ENCODE measurements around the gene SUPT7L.
"Not testable (repeated sequence)": the region's sequence is repeated elsewhere in the genome, so short reads cannot be mapped to it uniquely, and the experiment has no call there.

The SUPT7L gene

GRCh38 chr2:27685577-27685976 is 22.2 kb upstream of the SUPT7L start:
- no peak for DNase-seq (ENCODE audit: extremely low read depth in 1 of 2, low read depth in 1 of 2)

GRCh38 chr2:27685006-27685405 is 21.6 kb upstream of the SUPT7L start:
- not testable (repeated sequence) for DNase-seq (ENCODE audit: extremely low read depth in 1 of 2, low read depth in 1 of 2)

DNA sequence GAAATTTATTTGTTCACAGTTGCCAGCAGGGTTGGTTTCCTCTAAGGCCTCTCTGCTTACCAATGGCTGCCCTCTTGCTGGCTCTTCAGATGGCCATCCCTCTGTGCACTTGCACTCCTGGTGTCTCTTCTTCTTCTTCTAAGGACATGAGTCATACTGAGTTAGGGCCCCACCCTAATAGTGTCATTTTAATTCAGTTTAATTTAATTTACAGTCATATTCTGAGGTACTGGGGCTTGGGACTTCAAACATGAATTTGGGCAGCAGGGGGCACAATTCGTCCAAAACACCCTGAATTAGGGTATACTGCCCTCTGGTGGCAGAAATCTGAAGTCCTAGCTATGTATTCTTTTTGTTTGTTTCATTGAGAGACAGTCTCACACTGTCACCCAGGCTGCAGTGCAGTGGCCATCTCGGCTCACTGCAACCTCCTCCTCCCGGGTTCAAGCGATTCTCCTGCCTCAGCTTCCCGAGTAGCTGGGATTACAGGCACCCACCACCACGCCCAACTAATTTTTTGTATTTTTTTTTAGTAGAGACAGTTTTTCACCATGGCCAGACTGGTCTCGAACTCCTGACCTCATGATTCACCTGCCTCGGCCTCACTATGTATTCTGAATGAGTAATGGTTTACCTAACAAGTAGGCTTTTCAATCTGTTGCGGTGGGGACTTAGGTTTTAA is 20.1 kb upstream of the SUPT7L start:
- peak; percentile 64 to 80 for DNase-seq (ENCODE audit: extremely low read depth in 1 of 2, low read depth in 1 of 2)

GRCh38 chr2:27682334-27682771 is 18.9 kb upstream of the SUPT7L start:
- not testable (repeated sequence) for DNase-seq (ENCODE audit: extremely low read depth in 1 of 2, low read depth in 1 of 2)

DNA sequence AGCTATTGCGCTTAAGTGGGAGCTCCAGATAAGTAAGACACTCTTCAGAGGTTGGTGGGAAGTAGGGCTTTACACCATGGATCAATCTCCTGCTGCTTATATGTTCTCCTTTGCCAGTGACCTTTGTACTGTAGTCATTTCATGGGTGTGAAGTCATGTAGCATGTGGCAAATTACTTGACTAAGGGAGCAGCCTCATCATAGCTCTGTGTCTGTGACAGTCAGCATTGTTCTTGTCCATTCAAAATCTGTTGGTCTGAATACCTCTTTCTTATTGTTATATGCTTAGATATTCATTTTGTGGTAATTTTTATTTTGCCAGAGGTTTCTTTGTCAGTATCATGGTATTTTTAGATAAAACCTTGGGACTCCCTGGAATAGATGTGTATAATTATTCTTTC is 18.4 kb upstream of the SUPT7L start:
- no peak for DNase-seq (ENCODE audit: extremely low read depth in 1 of 2, low read depth in 1 of 2)

DNA sequence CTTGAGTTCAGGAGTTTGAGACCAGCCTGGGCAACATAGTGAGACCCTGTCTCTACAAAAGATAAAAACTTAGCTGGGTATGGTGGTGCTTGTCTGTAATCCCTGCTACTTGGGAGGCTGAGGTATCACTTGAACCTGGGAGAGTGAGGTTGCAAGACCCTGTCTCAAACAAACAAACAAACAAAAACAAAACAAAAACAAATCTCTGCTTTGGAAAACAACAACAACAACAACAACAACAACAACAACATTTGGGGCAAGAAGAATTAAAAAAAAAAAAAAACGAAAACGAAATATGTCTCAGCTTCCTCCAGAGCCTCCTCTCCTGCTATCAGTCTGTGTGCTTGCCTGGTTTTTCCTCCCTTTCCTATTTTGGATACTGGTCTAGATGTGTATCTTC is 17.2 kb upstream of the SUPT7L start:
- no peak for DNase-seq (ENCODE audit: extremely low read depth in 1 of 2, low read depth in 1 of 2)

DNA sequence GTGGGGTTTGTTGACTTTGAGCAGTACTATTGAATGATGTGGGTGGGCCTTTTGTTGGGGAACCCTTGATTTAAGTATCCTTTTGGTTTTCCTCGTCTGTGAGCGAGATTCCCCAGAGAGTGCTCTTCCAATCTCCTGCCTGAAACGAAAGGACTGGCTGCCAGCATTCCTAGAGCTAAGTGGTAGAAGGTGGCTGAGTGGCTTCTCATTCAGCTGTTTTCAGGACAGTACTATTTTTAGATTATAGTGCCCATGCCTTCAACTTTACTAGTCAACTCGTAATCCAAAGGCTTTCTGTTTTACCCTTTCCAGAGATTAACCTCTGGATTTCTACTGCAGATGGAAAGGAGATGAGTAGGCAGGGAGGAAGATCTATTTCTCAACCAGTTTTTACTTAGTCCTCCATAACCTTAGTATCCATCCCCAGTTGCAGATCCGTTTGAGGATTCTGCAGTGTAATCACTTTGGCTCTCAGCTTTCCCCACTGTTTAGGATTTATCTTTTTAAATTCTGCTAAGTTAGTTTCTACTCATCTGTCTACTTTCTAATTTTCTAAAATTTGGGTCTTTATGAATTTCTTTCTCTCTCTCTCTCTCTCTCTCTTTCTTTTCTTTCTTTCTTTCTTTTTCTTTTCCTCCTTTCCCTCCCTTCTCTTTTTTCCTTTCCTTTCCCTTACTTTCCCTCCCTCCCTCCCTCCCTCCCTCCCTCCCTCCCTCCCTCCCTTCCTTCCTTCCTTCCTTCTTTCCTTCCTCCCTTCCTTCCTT is 9.5 kb upstream of the SUPT7L start:
- DNase-seq (ENCODE audit: extremely low read depth in 1 of 2, low read depth in 1 of 2) = no peak

- no peak for DNase-seq (ENCODE audit: extremely low read depth in 1 of 2, low read depth in 1 of 2)
Observed at GRCh38 chr2:27671235-27671634, 7.8 kb upstream of the SUPT7L start.

DNA sequence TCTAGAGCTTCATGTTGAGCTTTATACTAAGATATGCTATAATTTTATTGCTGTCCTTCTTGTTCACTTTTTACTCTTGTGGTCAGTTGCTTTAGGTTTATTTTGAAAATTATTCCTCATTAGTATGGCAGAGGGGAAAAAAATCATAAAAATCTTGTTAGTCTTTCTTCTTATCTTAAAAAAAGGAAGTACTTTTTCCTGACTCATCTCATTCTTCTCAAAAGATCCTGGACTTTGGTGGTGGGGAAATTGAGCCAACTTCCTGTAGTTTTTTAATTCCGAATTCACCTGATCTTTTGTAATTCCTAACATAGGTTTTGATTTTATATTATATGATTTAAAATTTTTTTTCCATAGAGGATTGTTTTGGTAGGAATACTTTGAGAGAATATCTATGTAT is 4.0 kb upstream of the SUPT7L start:
- DNase-seq (ENCODE audit: extremely low read depth in 1 of 2, low read depth in 1 of 2) = no peak

DNA sequence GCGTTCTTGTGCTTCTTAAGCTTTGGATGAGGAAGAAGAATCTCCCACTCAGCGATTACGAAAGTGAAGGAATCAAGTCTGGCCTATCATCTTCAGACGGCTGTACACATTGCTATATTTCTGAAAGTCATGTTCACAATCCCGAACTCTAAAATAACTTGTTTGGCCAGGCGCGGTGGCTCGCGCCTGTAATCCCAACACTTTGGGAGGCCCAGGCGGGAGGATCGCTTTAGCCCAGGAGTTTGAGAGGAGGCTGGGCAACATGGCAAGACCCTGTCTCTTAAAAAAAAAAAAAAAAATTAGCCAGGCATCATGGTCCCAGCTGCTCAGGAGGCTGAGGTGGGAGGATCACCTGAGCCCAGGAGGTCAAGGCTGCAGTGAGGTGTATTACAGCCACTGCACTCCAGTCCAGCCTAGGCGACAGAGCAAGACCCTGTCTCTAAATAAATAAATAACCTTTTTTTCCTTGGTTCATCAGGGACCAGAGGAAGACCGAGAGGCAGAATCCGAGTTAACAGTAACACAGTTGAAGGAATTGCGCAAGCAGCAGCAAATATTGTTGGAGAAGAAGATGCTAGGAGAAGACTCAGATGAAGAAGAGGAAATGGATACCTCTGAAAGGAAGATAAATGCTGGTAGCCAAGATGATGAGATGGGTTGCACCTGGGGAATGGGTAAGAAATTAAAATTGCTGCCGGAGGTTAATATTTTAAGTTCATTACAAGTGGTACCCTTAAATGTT is 1.4 kb upstream of the SUPT7L start:
- no peak for DNase-seq (ENCODE audit: extremely low read depth in 1 of 2, low read depth in 1 of 2)

DNA sequence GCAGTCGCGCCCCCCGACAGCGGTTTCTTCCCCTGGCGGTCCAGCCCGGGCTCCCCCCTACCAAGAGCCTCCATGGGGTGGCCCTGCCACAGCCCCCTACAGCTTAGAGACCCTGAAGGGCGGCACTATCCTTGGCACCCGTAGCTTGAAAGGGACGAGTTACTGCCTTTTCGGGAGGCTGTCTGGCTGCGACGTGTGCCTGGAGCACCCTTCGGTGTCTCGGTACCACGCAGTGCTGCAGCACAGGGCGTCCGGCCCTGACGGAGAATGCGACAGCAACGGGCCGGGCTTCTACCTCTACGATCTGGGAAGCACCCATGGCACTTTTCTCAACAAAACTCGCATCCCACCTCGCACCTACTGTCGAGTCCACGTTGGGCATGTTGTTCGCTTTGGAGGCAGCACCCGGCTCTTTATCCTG is 750 bp upstream of the SUPT7L start:
- DNase-seq (ENCODE audit: extremely low read depth in 1 of 2, low read depth in 1 of 2) = no peak

GRCh38 chr2:27661371-27661770 is 2.0 kb downstream of the SUPT7L start:
- DNase-seq (ENCODE audit: extremely low read depth in 1 of 2, low read depth in 1 of 2) = no peak

DNA sequence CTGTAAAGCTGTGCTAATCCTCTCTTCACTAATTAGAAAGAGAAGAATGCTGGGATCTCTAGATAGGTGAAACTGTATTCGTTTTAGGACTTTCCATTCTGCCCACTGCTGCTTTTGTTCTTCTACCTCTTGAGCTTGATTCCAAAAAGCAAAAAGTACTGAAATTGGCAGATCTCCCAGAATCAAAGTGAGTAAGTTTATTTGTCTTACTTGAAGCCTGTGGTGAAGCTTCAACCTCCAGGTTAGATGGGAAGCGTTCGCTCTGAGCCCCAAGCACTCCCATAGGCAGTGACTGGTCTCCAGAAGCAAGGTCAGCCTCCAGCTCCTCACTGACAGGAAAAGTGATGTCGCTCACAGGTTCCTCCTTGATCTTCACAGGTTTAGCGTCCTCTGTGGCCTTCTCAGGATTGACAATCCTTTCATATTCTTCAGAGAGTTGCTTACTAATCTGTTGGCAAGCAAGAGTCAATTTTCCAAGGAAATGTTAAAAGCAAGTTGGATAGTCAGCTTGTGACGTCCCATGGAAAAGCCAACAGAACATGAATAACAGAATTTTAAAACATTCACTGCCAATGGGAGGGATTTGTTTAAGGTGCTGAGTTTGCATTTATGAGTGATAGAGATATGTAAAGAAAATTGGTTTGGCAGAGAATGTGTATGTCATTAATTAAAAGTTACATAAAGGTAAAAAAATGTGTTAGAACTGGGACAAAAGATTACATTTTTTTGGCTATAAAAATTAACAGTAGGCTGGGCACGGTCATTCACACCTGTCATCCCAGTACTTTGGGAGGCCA is 8.1 kb downstream of the SUPT7L start:
- no peak for DNase-seq (ENCODE audit: extremely low read depth in 1 of 2, low read depth in 1 of 2)

- DNase-seq (ENCODE audit: extremely low read depth in 1 of 2, low read depth in 1 of 2) = no peak
Observed at GRCh38 chr2:27653397-27653796, 10.0 kb downstream of the SUPT7L start.

GRCh38 chr2:27652790-27653189 is 10.6 kb downstream of the SUPT7L start:
- DNase-seq (ENCODE audit: extremely low read depth in 1 of 2, low read depth in 1 of 2) = no peak

DNA sequence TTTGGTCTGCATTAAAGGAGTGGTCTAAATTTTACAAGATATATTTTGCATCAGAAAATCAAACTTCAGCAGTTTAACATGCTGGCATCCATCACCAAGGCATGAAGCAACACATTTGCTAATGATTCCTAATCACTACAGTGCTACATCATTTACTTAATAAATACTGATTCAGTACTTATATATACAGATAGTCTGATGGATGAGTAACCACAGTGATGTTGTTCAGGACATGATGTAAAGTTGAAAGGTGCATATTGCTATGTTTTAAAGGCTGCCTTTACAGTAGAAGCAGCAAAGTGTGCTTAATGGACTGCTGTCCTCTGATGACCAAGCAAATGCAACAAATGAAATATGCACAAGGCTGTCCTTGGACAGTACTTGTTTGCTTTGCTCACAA is 11.1 kb downstream of the SUPT7L start:
- no peak for DNase-seq (ENCODE audit: extremely low read depth in 1 of 2, low read depth in 1 of 2)

- no peak for DNase-seq (ENCODE audit: extremely low read depth in 1 of 2, low read depth in 1 of 2)
Observed at GRCh38 chr2:27651056-27651455, 12.4 kb downstream of the SUPT7L start.

GRCh38 chr2:27647737-27648136 is 15.7 kb downstream of the SUPT7L start:
- no peak for DNase-seq (ENCODE audit: extremely low read depth in 1 of 2, low read depth in 1 of 2)

DNA sequence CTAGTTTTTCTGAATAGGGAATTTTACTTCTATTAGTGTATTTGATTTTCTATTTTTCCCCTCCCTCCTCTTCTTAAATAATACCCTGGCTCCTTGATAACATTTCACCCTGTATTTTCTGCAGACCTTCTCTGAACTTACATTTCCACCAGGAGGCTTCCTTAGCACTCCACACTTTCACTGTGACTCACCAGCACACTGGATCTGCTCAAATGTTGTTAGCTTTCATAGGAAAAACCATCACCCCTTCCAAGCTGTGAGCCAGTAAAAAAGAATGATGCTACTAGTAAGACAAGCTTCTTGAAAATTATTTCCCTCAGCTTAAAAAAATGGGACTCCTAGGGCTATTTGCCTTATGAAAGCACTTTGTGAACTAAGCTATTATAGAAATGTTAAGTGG is 16.1 kb downstream of the SUPT7L start:
- DNase-seq (ENCODE audit: extremely low read depth in 1 of 2, low read depth in 1 of 2) = no peak

- no peak for DNase-seq (ENCODE audit: extremely low read depth in 1 of 2, low read depth in 1 of 2)
Observed at GRCh38 chr2:27645197-27645596, 18.2 kb downstream of the SUPT7L start.

DNA sequence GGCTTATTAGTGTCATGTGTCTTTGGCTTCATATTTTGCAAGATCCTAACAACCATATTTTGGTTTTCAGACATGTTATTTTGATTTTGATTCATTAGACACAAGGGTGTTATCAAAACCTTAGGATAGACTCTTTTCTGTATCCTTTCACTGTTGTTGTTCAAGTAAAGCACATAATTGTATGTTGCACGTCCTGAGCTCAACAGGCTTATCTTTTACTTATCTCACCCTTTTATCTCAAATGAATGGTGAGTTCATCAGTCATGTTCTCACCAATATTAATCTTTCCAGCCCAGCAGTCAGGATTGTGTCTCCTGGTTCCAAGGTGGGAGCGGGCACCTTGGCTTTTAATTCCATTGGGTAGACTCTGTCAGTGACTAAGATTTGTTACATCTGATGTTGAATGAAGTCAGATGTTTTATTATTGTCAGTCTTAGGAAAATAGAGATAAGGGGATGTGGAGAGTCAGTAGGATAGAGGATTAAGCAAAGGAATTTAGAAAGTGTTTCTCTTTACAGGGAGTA is 22.6 kb downstream of the SUPT7L start:
- DNase-seq (ENCODE audit: extremely low read depth in 1 of 2, low read depth in 1 of 2) = no peak

Measured in activated CD8-positive, alpha-beta memory T cell treated with anti-CD3 and anti-CD28 coated beads for 1 hour (primary cell).